ENCODE measurements around the gene ITPK1. TPM values are rescaled to one million over a fixed set of nuclear protein-coding genes. Genes with fewer than 3 reads are reported as not detected.

ITPK1 gene
- total RNA-seq, 1 experiment from 2014 or later = 60.1 TPM

- no peaks in the 10 kb centered on the region for H3K4me1 Mint-ChIP-seq (ENCODE audit: low read depth, unreplicated experiment)
- Histone ChIP-seq H3K4me1 (no peaks in the 10 kb centered on the region), H3K36me3 (ENCODE audit: control insufficient read depth, insufficient read depth, low read length) (0 out of 2 replicates have a peak, but pooled peaks cover 2% of the 10 kb centered on the region), H3K9me3 (no peaks in the 10 kb centered on the region), H3K4me3 (ENCODE audit: low read depth, low read length) (no peak overlapping the region), H3K27me3 (replicated peaks; ENCODE audit: control insufficient read depth, insufficient read depth, low read length) (no peaks in the 10 kb centered on the region)
- POLR2A ChIA-PET = no interaction called here
- no TSS peak for BruUV-seq (replicated peaks)
- H3K27me3 Mint-ChIP-seq (ENCODE audit: insufficient read depth, unreplicated experiment) = no peaks in the 10 kb centered on the region
- CTCF ChIA-PET = no interaction called here
- DNase-seq = no peak
- no peak overlapping the region for H3K4me3 Mint-ChIP-seq (ENCODE audit: unreplicated experiment)
- intact Hi-C loops (cut with micrococcal nuclease; ENCODE audit: unreplicated experiment) = no loop called here
- no peaks in the 10 kb centered on the region for H3K9me3 Mint-ChIP-seq (ENCODE audit: unreplicated experiment)
- H3K27ac Mint-ChIP-seq (ENCODE audit: unreplicated experiment) = peak overlapping the region; percentile 8
- no peak for TF ChIP-seq CTCF (IDR thresholded peaks at IDR 0.05; ENCODE audit: insufficient read depth in 1 of 2, low read depth in 1 of 2, low read length in 1 of 2, severe bottlenecking in 1 of 2, unreplicated experiment in 1 of 2)
- H3K36me3 Mint-ChIP-seq (ENCODE audit: insufficient read depth, unreplicated experiment) = peaks cover 7% of the 10 kb centered on the region
These were observed 171.7 kb downstream of the ITPK1 start for GRCh38 chr14:92943855-92944570.

- H3K27me3 Mint-ChIP-seq (ENCODE audit: insufficient read depth, unreplicated experiment) = no peaks in the 10 kb centered on the region
- no peak for DNase-seq
- H3K4me3 ChIP-seq (ENCODE audit: low read depth, low read length) = no peak overlapping the region
These were observed 172.6 kb downstream of the ITPK1 start for GRCh38 chr14:92942976-92943710.

GRCh38 chr14:92942576-92942975 is 173.1 kb downstream of the ITPK1 start:
- H3K27me3 Mint-ChIP-seq (ENCODE audit: insufficient read depth, unreplicated experiment) = no peaks in the 10 kb centered on the region
- DNase-seq = no peak
- ChIA-PET POLR2A (no interaction called here), CTCF (no interaction called here)
- BruUV-seq (replicated peaks) = no TSS peak
- H3K9me3 Mint-ChIP-seq (ENCODE audit: unreplicated experiment) = no peaks in the 10 kb centered on the region
- 0 out of 2 replicates have a peak, but pooled peaks cover 2% of the 10 kb centered on the region for H3K36me3 ChIP-seq (ENCODE audit: control insufficient read depth, insufficient read depth, low read length)
- TF ChIP-seq CTCF (IDR thresholded peaks at IDR 0.05; ENCODE audit: insufficient read depth in 1 of 2, low read depth in 1 of 2, low read length in 1 of 2, severe bottlenecking in 1 of 2, unreplicated experiment in 1 of 2) = no peak
- no peak overlapping the region for H3K4me3 ChIP-seq (ENCODE audit: low read depth, low read length)
- no peaks in the 10 kb centered on the region for H3K4me1 ChIP-seq
- no peaks in the 10 kb centered on the region for H3K4me1 Mint-ChIP-seq (ENCODE audit: low read depth, unreplicated experiment)
- no peak overlapping the region for H3K4me3 Mint-ChIP-seq (ENCODE audit: unreplicated experiment)
- H3K9me3 ChIP-seq = no peaks in the 10 kb centered on the region
- H3K27me3 ChIP-seq (replicated peaks; ENCODE audit: control insufficient read depth, insufficient read depth, low read length) = no peaks in the 10 kb centered on the region
- intact Hi-C loops (cut with micrococcal nuclease; ENCODE audit: unreplicated experiment) = no loop called here
- H3K36me3 Mint-ChIP-seq (ENCODE audit: insufficient read depth, unreplicated experiment) = peaks cover 7% of the 10 kb centered on the region
- H3K27ac Mint-ChIP-seq (ENCODE audit: unreplicated experiment) = no peak overlapping the region

More at GRCh38 chr14:92942976-92943710, 172.6 kb downstream of the ITPK1 start:
- Mint-ChIP-seq H3K36me3 (ENCODE audit: insufficient read depth, unreplicated experiment) (peaks cover 7% of the 10 kb centered on the region), H3K4me3 (ENCODE audit: unreplicated experiment) (no peak overlapping the region), H3K27ac (ENCODE audit: unreplicated experiment) (no peak overlapping the region), H3K9me3 (ENCODE audit: unreplicated experiment) (no peaks in the 10 kb centered on the region), H3K4me1 (ENCODE audit: low read depth, unreplicated experiment) (no peaks in the 10 kb centered on the region)
- H3K27me3 ChIP-seq (replicated peaks; ENCODE audit: control insufficient read depth, insufficient read depth, low read length) = no peaks in the 10 kb centered on the region
- BruUV-seq (replicated peaks) = no TSS peak
- intact Hi-C loops (cut with micrococcal nuclease; ENCODE audit: unreplicated experiment) = no loop called here
- no peaks in the 10 kb centered on the region for H3K9me3 ChIP-seq
- ChIA-PET CTCF (no interaction called here), POLR2A (no interaction called here)
- TF ChIP-seq CTCF (IDR thresholded peaks at IDR 0.05; ENCODE audit: insufficient read depth in 1 of 2, low read depth in 1 of 2, low read length in 1 of 2, severe bottlenecking in 1 of 2, unreplicated experiment in 1 of 2) = no peak
- no peaks in the 10 kb centered on the region for H3K4me1 ChIP-seq
- H3K36me3 ChIP-seq (ENCODE audit: control insufficient read depth, insufficient read depth, low read length) = 0 out of 2 replicates have a peak, but pooled peaks cover 2% of the 10 kb centered on the region
